K562 (cell line): ENCODE results near the gene WRAP53. TPM values are rescaled to one million over a fixed set of nuclear protein-coding genes. Genes with fewer than 3 reads are reported as not detected.

Experiments
- BRD4 ChIP-seq: fragments of 200-600 bp; sonication (generic); IDR thresholded peaks from 2 replicates; pipeline ENCODE4 v1.6.1; 2017; ENCODE audit warnings: inconsistent platforms
- FOXK2 ChIP-seq, 2 experiments: fragments of 450-650 bp; IDR thresholded peaks in 1 of 2; conservative IDR thresholded peaks in 1 of 2; 2 replicates each; pipeline ENCODE4 v1.6.1; 2016; ENCODE audit warnings: low read depth in 2 of 2, mild to moderate bottlenecking in 1 of 2
- HDAC6 ChIP-seq: IDR thresholded peaks from 2 replicates; pipeline ENCODE4 v1.6.1; 2012; ENCODE audit warnings: low read depth, mild to moderate bottlenecking, control low read depth, inconsistent platforms, low read length, moderate library complexity
- MAFF ChIP-seq: IDR thresholded peaks from 2 replicates; pipeline ENCODE4 v1.6.1; 2012; ENCODE audit warnings: low read length, improper control_type of control experiment
- MECOM ChIP-seq: fragments of 250-450 bp; sonication (Bioruptor Pico); IDR thresholded peaks from 2 replicates; pipeline ENCODE4 v1.8.0; 2022; ENCODE audit warnings: inconsistent platforms
- MED1 ChIP-seq: sonication (generic); formaldehyde crosslinking; IDR thresholded peaks from 2 replicates; pipeline ENCODE4 v1.8.1; 2023; ENCODE audit warnings: missing genetic modification reagents, borderline replicate concordance
- NUFIP1 ChIP-seq: fragments of 450-650 bp; IDR thresholded peaks from 2 replicates; pipeline ENCODE4 v1.6.1; 2018; ENCODE audit not compliant: partially characterized antibody
- PHF8 ChIP-seq: fragments of 200-600 bp; sonication (generic); IDR thresholded peaks from 2 replicates; pipeline ENCODE4 v1.6.1; 2012; ENCODE audit warnings: mixed run types, mild to moderate bottlenecking, inconsistent platforms, low read length, moderate library complexity, borderline replicate concordance
- SIX5 ChIP-seq, 2 experiments: IDR thresholded peaks; 2 replicates each; pipeline ENCODE4 v1.6.1; 2011; ENCODE audit warnings: low read length in 2 of 2, borderline replicate concordance in 1 of 2, low read depth in 1 of 2, mild to moderate bottlenecking in 1 of 2, moderate library complexity in 1 of 2; ENCODE audit not compliant: insufficient read depth in 1 of 2
- STAG1 ChIP-seq: sonication (generic); formaldehyde crosslinking; IDR thresholded peaks from 2 replicates; pipeline ENCODE4 v1.5.0; 2020; ENCODE audit warnings: missing genetic modification reagents, borderline replicate concordance
- TAF9B ChIP-seq: fragments of 450-650 bp; IDR thresholded peaks from 2 replicates; pipeline ENCODE4 v1.6.1; 2018; ENCODE audit warnings: mild to moderate bottlenecking; ENCODE audit not compliant: partially characterized antibody
- ZNF197 ChIP-seq: fragments of 200-800 bp; sonication (Bioruptor generic); IDR thresholded peaks from 2 replicates; pipeline ENCODE4 v1.6.1; 2016; ENCODE audit warnings: low read depth, missing genetic modification characterization, missing compliant biosample characterization
- polyA plus RNA-seq, 8 experiments: library from polyadenylated mRNA; depleted of rRNA in 4 of 8; stranded (reverse) in 5 of 8; unstranded in 3 of 8; fragments of >200 nt; fragmentation: Nextera tagmentation in 2 of 8; fragmentation: Illumina TruSeq in 1 of 8; extraction: Ambion mirVana in 2 of 8; extraction: Trizol in 1 of 8; gene quantifications; 2 replicates each; pipeline versions ENCODE4 v1.2.1 to v1.2.3, GENCODE V29; 2011 to 2014; ENCODE audit warnings: inconsistent platforms in 1 of 8, missing spikeins in 1 of 8
- total RNA-seq, 7 experiments: library from RNA; depleted of rRNA in 6 of 7; stranded (reverse); fragments of >200 nt in 6 of 7; fragmentation: Illumina TruSeq in 2 of 7; extraction: Trizol in 2 of 7; gene quantifications; 2 replicates each; pipeline versions ENCODE4 v1.2.1 to v1.2.3, GENCODE V29; 2011 to 2021; ENCODE audit warnings: low replicate concordance in 1 of 7
- TF ChIP-seq, protein P1 (sequence below): sonication (generic); formaldehyde crosslinking; IDR thresholded peaks from 2 replicates; pipeline ENCODE4 v1.4.0; 2020; ENCODE audit warnings: mild to moderate bottlenecking, missing genetic modification reagents
- TF ChIP-seq, protein P2 (sequence below), 2 experiments: fragments of 450-650 bp; conservative IDR thresholded peaks; 2 replicates each; pipeline ENCODE4 v1.6.1; 2017; ENCODE audit warnings: mild to moderate bottlenecking in 2 of 2, moderate library complexity in 2 of 2
- TF ChIP-seq, protein P3 (sequence below): sonication (generic); formaldehyde crosslinking; IDR thresholded peaks from 2 replicates; pipeline ENCODE4 v1.8.1; 2022; ENCODE audit warnings: missing genetic modification reagents
- TF ChIP-seq, protein P4 (sequence below): fragments of 250-450 bp; sonication (Bioruptor Pico); IDR thresholded peaks from 2 replicates; pipeline ENCODE4 v1.4.0; 2020; ENCODE audit warnings: mild to moderate bottlenecking
- TF ChIP-seq, protein P5 (sequence below): fragments of 450-650 bp; formaldehyde crosslinking; conservative IDR thresholded peaks from 2 replicates; pipeline ENCODE4 v1.4.0; 2022; ENCODE audit warnings: mild to moderate bottlenecking, missing genetic modification characterization

WRAP53 gene
- total and polyA plus RNA-seq, 9 of the 15 experiments (the other 6 are each of a cell fraction or from before 2014, with no cell fraction given), result 0.72 to 18.2 (median 13.4) TPM

DNA sequence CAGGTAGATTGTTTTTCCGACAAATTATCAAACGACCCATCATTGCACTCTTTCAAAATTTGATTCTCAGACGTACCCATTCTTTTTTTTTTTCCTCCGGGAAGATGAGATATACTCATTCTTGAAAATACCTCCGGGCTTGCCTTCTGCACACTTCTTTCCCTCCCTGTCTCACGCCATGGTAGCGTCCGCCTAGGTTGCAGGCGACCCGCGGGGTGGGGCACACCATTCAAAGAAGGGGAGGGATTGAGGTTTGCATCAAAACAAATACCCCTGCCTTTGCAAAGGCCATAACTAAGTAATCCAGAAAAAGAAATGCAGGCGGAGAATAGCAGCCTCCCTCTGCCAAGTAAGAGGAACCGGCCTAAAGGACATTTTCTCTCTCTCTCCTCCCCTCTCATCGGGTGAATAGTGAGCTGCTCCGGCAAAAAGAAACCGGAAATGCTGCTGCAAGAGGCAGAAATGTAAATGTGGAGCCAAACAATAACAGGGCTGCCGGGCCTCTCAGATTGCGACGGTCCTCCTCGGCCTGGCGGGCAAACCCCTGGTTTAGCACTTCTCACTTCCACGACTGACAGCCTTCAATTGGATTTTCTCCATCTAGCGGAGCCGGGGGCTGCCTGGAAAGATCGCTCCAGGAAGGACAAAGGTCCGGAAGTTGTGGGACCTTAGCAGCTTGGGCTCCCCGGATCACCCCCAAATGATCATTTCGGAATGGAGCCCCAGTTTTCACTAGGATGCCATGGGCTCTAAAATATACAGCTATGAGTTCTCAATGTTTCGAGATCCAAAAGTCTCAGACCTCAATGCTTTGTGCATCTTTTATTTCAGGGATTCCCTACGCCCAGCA is 1.8 kb upstream of the WRAP53 start (continued):
- TF ChIP-seq, protein P1, sequence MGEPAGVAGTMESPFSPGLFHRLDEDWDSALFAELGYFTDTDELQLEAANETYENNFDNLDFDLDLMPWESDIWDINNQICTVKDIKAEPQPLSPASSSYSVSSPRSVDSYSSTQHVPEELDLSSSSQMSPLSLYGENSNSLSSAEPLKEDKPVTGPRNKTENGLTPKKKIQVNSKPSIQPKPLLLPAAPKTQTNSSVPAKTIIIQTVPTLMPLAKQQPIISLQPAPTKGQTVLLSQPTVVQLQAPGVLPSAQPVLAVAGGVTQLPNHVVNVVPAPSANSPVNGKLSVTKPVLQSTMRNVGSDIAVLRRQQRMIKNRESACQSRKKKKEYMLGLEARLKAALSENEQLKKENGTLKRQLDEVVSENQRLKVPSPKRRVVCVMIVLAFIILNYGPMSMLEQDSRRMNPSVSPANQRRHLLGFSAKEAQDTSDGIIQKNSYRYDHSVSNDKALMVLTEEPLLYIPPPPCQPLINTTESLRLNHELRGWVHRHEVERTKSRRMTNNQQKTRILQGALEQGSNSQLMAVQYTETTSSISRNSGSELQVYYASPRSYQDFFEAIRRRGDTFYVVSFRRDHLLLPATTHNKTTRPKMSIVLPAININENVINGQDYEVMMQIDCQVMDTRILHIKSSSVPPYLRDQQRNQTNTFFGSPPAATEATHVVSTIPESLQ (CRISPR knock-in tag), result 0 out of 2 replicates have a peak, but pooled peaks have one; percentile 72
- TF ChIP-seq ZNF197 (CRISPR knock-in tag) (0 out of 2 replicates have a peak, but pooled peaks have one; percentile 55), NUFIP1 (peak; percentile 91), STAG1 (CRISPR knock-in tag) (0 out of 2 replicates have a peak, but pooled peaks have one; percentile 14), MECOM (CRISPR knock-in tag) (no peak), PHF8 (peak; percentile 56), SIX5 (IDR thresholded peaks at IDR 0.05; ENCODE audit: borderline replicate concordance in 1 of 2, insufficient read depth in 1 of 2, low read depth in 1 of 2, low read length in 2 of 2) (peak; percentile 30 to 42; a peak in 3 of 4 replicates), FOXK2 (conservative IDR thresholded peaks at IDR 0.05 in 1 of 2, IDR thresholded peaks at IDR 0.05 in 1 of 2; ENCODE audit: low read depth in 2 of 2) (peak; percentile 71 to 100), MAFF (peak; percentile 51; the same call in 1 of the 2 replicates), MED1 (CRISPR knock-in tag) (no peak), BRD4 (no peak), HDAC6 (no peak), TAF9B (peak; percentile 72)
- TF ChIP-seq, protein P2, sequence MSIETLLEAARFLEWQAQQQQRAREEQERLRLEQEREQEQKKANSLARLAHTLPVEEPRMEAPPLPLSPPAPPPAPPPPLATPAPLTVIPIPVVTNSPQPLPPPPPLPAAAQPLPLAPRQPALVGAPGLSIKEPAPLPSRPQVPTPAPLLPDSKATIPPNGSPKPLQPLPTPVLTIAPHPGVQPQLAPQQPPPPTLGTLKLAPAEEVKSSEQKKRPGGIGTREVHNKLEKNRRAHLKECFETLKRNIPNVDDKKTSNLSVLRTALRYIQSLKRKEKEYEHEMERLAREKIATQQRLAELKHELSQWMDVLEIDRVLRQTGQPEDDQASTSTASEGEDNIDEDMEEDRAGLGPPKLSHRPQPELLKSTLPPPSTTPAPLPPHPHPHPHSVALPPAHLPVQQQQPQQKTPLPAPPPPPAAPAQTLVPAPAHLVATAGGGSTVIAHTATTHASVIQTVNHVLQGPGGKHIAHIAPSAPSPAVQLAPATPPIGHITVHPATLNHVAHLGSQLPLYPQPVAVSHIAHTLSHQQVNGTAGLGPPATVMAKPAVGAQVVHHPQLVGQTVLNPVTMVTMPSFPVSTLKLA (conservative IDR thresholded peaks at IDR 0.05), result peak; percentile 51 to 80
- TF ChIP-seq, protein P3, sequence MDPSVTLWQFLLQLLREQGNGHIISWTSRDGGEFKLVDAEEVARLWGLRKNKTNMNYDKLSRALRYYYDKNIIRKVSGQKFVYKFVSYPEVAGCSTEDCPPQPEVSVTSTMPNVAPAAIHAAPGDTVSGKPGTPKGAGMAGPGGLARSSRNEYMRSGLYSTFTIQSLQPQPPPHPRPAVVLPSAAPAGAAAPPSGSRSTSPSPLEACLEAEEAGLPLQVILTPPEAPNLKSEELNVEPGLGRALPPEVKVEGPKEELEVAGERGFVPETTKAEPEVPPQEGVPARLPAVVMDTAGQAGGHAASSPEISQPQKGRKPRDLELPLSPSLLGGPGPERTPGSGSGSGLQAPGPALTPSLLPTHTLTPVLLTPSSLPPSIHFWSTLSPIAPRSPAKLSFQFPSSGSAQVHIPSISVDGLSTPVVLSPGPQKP (CRISPR knock-in tag), result no peak
- TF ChIP-seq, protein P4, sequence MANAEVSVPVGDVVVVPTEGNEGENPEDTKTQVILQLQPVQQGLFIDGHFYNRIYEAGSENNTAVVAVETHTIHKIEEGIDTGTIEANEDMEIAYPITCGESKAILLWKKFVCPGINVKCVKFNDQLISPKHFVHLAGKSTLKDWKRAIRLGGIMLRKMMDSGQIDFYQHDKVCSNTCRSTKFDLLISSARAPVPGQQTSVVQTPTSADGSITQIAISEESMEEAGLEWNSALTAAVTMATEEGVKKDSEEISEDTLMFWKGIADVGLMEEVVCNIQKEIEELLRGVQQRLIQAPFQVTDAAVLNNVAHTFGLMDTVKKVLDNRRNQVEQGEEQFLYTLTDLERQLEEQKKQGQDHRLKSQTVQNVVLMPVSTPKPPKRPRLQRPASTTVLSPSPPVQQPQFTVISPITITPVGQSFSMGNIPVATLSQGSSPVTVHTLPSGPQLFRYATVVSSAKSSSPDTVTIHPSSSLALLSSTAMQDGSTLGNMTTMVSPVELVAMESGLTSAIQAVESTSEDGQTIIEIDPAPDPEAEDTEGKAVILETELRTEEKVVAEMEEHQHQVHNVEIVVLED (CRISPR knock-in tag), result no peak
- TF ChIP-seq, protein P5, sequence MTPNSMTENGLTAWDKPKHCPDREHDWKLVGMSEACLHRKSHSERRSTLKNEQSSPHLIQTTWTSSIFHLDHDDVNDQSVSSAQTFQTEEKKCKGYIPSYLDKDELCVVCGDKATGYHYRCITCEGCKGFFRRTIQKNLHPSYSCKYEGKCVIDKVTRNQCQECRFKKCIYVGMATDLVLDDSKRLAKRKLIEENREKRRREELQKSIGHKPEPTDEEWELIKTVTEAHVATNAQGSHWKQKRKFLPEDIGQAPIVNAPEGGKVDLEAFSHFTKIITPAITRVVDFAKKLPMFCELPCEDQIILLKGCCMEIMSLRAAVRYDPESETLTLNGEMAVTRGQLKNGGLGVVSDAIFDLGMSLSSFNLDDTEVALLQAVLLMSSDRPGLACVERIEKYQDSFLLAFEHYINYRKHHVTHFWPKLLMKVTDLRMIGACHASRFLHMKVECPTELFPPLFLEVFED (CRISPR knock-in tag), result 0 out of 2 replicates have a peak, but pooled peaks have one; percentile 28
